GM12865 (cell line): Measurements from ENCODE around the gene RALGAPA1.

Source experiments
- DNase-seq: peaks from one replicate; pipeline ENCODE4 v3.0.0; 2010; ENCODE audit warnings: low read depth
- H3K4me3 ChIP-seq: 2 replicates; pipeline ENCODE4 v1.5.1; 2011; ENCODE audit warnings: mild to moderate bottlenecking, low read depth, low read length, control low read depth
- TF ChIP-seq, protein P1 (sequence below): IDR thresholded peaks from 2 replicates; pipeline ENCODE4 v1.5.1; 2011; ENCODE audit warnings: low read length, control low read depth, low read depth, inconsistent platforms; ENCODE audit not compliant: insufficient read depth; ENCODE audit errors: missing control alignments

RALGAPA1 gene

GRCh38 chr14:35556548-35556947, 252.5 kb downstream of the RALGAPA1 start:
- H3K4me3 ChIP-seq: no peak overlapping the region
- no peak for DNase-seq
- TF ChIP-seq, protein P1, sequence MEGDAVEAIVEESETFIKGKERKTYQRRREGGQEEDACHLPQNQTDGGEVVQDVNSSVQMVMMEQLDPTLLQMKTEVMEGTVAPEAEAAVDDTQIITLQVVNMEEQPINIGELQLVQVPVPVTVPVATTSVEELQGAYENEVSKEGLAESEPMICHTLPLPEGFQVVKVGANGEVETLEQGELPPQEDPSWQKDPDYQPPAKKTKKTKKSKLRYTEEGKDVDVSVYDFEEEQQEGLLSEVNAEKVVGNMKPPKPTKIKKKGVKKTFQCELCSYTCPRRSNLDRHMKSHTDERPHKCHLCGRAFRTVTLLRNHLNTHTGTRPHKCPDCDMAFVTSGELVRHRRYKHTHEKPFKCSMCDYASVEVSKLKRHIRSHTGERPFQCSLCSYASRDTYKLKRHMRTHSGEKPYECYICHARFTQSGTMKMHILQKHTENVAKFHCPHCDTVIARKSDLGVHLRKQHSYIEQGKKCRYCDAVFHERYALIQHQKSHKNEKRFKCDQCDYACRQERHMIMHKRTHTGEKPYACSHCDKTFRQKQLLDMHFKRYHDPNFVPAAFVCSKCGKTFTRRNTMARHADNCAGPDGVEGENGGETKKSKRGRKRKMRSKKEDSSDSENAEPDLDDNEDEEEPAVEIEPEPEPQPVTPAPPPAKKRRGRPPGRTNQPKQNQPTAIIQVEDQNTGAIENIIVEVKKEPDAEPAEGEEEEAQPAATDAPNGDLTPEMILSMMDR: no peak

GRCh38 chr14:35553808-35554207, 255.3 kb downstream of the RALGAPA1 start:
- DNase-seq: no peak
- H3K4me3 ChIP-seq: no peak overlapping the region
- TF ChIP-seq, protein P1: no peak

DNA sequence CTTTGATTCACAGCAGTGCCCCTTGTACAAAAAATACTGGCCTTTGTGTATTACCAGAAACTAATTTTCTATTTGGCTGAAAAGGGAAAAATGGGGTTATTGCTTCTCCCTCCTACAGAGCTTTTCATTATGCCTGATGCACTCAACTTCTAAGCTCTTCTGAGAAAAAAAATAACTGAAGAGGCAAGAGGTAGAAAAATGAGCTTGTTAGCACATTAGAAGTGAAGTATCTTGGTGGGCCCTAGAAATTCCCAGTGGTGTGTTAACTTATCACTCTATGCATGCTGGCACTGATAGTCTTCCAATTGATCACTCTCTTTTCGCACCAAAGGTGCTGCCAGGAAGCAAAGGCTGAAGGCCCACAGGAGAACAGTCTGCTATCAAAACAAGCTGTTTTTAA, 258.0 kb downstream of the RALGAPA1 start:
- TF ChIP-seq, protein P1: no peak
- no peak for DNase-seq
- no peak overlapping the region for H3K4me3 ChIP-seq

GRCh38 chr14:35549551-35549950, 259.5 kb downstream of the RALGAPA1 start:
- no peak for DNase-seq
- no peak overlapping the region for H3K4me3 ChIP-seq
- TF ChIP-seq, protein P1: no peak

DNA sequence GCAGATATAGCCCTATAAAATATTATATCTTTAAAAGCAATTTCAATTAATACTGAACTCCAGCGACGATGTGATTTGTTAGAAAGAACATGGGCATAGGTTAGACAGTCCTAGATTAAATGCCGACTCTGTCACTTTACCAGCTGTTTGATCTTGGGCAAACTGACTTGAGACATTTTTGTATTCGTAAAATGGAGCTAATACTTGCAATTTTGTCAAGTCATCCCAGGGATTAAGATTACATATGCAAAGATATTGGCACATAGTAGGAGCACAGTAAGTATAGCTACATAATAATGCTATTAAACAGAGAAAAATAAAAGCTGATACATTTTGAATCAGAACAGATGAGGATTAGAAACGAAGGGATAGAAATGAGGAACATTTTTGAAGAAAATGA, 266.1 kb downstream of the RALGAPA1 start:
- no peak overlapping the region for H3K4me3 ChIP-seq
- TF ChIP-seq, protein P1: no peak
- DNase-seq: no peak

DNA sequence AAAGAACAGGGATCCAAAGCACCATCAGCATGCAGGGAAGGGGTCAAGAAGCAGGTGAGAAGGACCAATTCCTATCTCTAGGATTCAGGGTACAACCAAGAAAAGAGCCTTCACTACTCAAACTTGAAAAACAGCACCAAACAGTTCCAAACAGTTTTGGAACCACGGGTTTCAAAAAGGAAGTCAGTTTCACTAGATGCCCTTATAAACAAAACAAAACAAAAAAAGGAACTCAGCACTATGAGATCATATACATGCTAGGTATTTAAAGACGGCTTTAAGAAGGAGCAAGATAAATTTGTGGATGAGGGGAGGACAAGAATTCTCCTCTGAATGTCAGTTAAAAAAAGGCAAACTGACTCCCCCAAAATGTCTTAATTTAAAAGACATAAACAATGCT, 269.1 kb downstream of the RALGAPA1 start:
- DNase-seq: peak; percentile 23
- no peak overlapping the region for H3K4me3 ChIP-seq
- TF ChIP-seq, protein P1: no peak

GRCh38 chr14:35535483-35536112, 273.5 kb downstream of the RALGAPA1 start:
- H3K4me3 ChIP-seq: no peak overlapping the region
- peak; percentile 1 for DNase-seq
- TF ChIP-seq, protein P1: no peak
